GM12878 (cell line): ENCODE results near the gene HORMAD2. TPM values are rescaled to one million over a fixed set of nuclear protein-coding genes. Genes with fewer than 3 reads are reported as not detected.

ENCODE experiments used
- ATAC-seq: fragments of 200-7000 bp; cut with Tn5 transposase; 3 replicates; pipeline ENCODE4 v1.9.1; 2020; ENCODE audit warnings: mild to moderate bottlenecking, moderate library complexity
- BruUV-seq: library from RNA; stranded (reverse); fragments of 400-500 nt; replicated peaks from 2 replicates; lab custom pipeline; 2021; lab: Mats Ljungman, UMichigan
- CTCF ChIA-PET: fragments of 300-600 bp; sonication (Branson Sonifier 250); formaldehyde crosslinking; extraction: SDS; loops from one replicate; lab custom pipeline; 2021; ENCODE audit warnings: inconsistent platforms; lab: Yijun Ruan, JAX
- POLR2A ChIA-PET: fragments of 350-600 bp; formaldehyde crosslinking; extraction: SDS; loops from one replicate; lab custom pipeline; 2021; ENCODE audit warnings: inconsistent platforms; lab: Charles Lee
- RAD21 ChIA-PET: fragments of 300-600 bp; sonication (Branson Sonifier 250); formaldehyde crosslinking; loops from one replicate; lab custom pipeline; 2023; ENCODE audit warnings: antibody characterized with exemption; ENCODE audit not compliant: unreplicated experiment; lab: Charles Lee
- SMC1A ChIA-PET: fragments of 300-600 bp; sonication (Branson Sonifier 250); formaldehyde crosslinking; loops from one replicate; lab custom pipeline; 2023; ENCODE audit not compliant: unreplicated experiment, uncharacterized antibody; lab: Charles Lee
- DNase-seq: peaks from one replicate; pipeline ENCODE4 v3.0.0-alpha.2; 2011; ENCODE audit warnings: low read depth, low spot score
- FAIRE-seq: peaks from 3 replicates; lab custom pipeline; 2011; peaks lifted over from hg19 to GRCh38; lab: Jason Lieb, UNC
- H2AFZ ChIP-seq: 2 replicates; pipeline ENCODE4 v1.6.0; 2011; ENCODE audit warnings: low read depth, low read length, control low read depth; ENCODE audit not compliant: control insufficient read depth
- H3K27ac ChIP-seq: 2 replicates; pipeline ENCODE4 v1.5.1; 2011; ENCODE audit warnings: control low read depth; ENCODE audit not compliant: control insufficient read depth, insufficient read depth
- H3K27me3 ChIP-seq, 2 experiments: replicated peaks in 1 of 2; 2 replicates each; pipeline versions ENCODE4 v1.6.0 to v1.6.1; 2011; ENCODE audit warnings: low read length in 1 of 2; ENCODE audit not compliant: control insufficient read depth in 2 of 2, insufficient read depth in 2 of 2
- H3K36me3 ChIP-seq, 2 experiments: 2 replicates each; pipeline ENCODE4 v1.5.1; 2011; ENCODE audit warnings: low read length in 1 of 2; ENCODE audit not compliant: control insufficient read depth in 2 of 2, insufficient read depth in 2 of 2
- H3K4me1 ChIP-seq: 2 replicates; pipeline ENCODE4 v1.6.1; 2011; ENCODE audit warnings: mild to moderate bottlenecking, low read length, moderate library complexity, mixed read lengths; ENCODE audit not compliant: control insufficient read depth, insufficient read depth
- H3K4me2 ChIP-seq: 2 replicates; pipeline ENCODE4 v1.6.0; 2011; ENCODE audit warnings: control low read depth; ENCODE audit not compliant: control insufficient read depth, insufficient read depth
- H3K4me3 ChIP-seq: fragments of 200-600 bp; sonication (generic); 2 replicates; pipeline ENCODE4 v1.5.1; 2016
- H3K79me2 ChIP-seq: 2 replicates; pipeline ENCODE4 v1.6.0; 2011; ENCODE audit warnings: low read length; ENCODE audit not compliant: control insufficient read depth, insufficient read depth
- H3K9ac ChIP-seq: 2 replicates; pipeline ENCODE4 v1.8.0; 2011; ENCODE audit warnings: low read length, control low read depth, mixed read lengths; ENCODE audit not compliant: control insufficient read depth, insufficient read depth
- H3K9me3 ChIP-seq: replicated peaks from 3 replicates; pipeline ENCODE4 v1.5.1; 2011; ENCODE audit warnings: mild to moderate bottlenecking, low read length; ENCODE audit not compliant: control insufficient read depth, insufficient read depth
- H4K20me1 ChIP-seq: 2 replicates; pipeline ENCODE4 v1.6.0; 2011; ENCODE audit not compliant: control insufficient read depth, insufficient read depth
- BACH1 ChIP-seq: fragments of 450-650 bp; IDR thresholded peaks from 2 replicates; pipeline ENCODE4 v1.6.1; 2017; ENCODE audit warnings: mild to moderate bottlenecking, borderline replicate concordance
- CREB1 ChIP-seq: IDR thresholded peaks from 2 replicates; pipeline ENCODE4 v1.6.1; 2012; ENCODE audit warnings: low read depth, mild to moderate bottlenecking, inconsistent platforms
- FOXK2 ChIP-seq: fragments of 450-650 bp; IDR thresholded peaks from 2 replicates; pipeline ENCODE4 v1.6.1; 2017; ENCODE audit warnings: mild to moderate bottlenecking, moderate library complexity
- IRF3 ChIP-seq: fragments of 450-650 bp; IDR thresholded peaks from 2 replicates; pipeline ENCODE4 v1.6.1; 2014; ENCODE audit warnings: mild to moderate bottlenecking
- MYB ChIP-seq: fragments of 150-350 bp; IDR thresholded peaks from 2 replicates; pipeline ENCODE4 v1.6.1; 2014; ENCODE audit warnings: mild to moderate bottlenecking, low read depth, low read length, borderline replicate concordance
- RELB ChIP-seq: fragments of 450-650 bp; IDR thresholded peaks from 2 replicates; pipeline ENCODE4 v1.6.1; 2017; ENCODE audit warnings: low read depth, mild to moderate bottlenecking, moderate library complexity
- RUNX3 ChIP-seq: IDR thresholded peaks from 2 replicates; pipeline ENCODE4 v1.6.1; 2012; ENCODE audit warnings: low read length, inconsistent platforms
- SMAD1 ChIP-seq: fragments of 450-650 bp; IDR thresholded peaks from 2 replicates; pipeline ENCODE4 v1.6.1; 2018; ENCODE audit warnings: mild to moderate bottlenecking, low read depth; ENCODE audit not compliant: partially characterized antibody
- ZNF207 ChIP-seq: fragments of 450-650 bp; IDR thresholded peaks from 2 replicates; pipeline ENCODE4 v1.6.1; 2014; ENCODE audit warnings: antibody characterized with exemption, mild to moderate bottlenecking, borderline replicate concordance
- in situ Hi-C: fragments of 300-500 bp; cut with MboI; formaldehyde crosslinking; loops from 9 replicates; pipeline ENCODE4 v1.14.3; 2018; ENCODE audit warnings: mixed read lengths
- intact Hi-C: fragments of 100-400 bp; cut with micrococcal nuclease; formaldehyde crosslinking; loops from one replicate; pipeline ENCODE4 v1.14.2; 2022; ENCODE audit not compliant: unreplicated experiment
- polyA plus RNA-seq, 11 experiments: library from polyadenylated mRNA; depleted of rRNA in 4 of 11; unstranded in 6 of 11; stranded (reverse) in 5 of 11; fragments of >200 nt; fragmentation: Nextera tagmentation in 4 of 11; fragmentation: Illumina TruSeq in 1 of 11; extraction: Ambion mirVana in 4 of 11; extraction: Trizol in 1 of 11; gene quantifications; 1 replicate in 1 of 11; 2 replicates in 10 of 11; pipeline versions ENCODE4 v1.2.1 to v1.2.3, GENCODE V29; 2011 to 2016; ENCODE audit warnings: inconsistent platforms in 2 of 11, missing spikeins in 2 of 11, low read depth in 1 of 11
- total RNA-seq, 4 experiments: library from RNA; depleted of rRNA in 3 of 4; stranded (reverse); fragments of >200 nt in 3 of 4; fragmentation: Illumina TruSeq in 1 of 4; extraction: Trizol in 1 of 4; gene quantifications; 2 replicates each; pipeline versions ENCODE4 v1.2.1 to v1.2.3, GENCODE V29; 2013 to 2021

Gene HORMAD2
- total and polyA plus RNA-seq, 10 of the 15 experiments (the other 5 are each of a cell fraction or from before 2014, with no cell fraction given), result 0.07 to 0.13 TPM; not detected in 8

- H3K36me3 ChIP-seq, result no peaks in the 10 kb centered on the region
- ChIA-PET RAD21 (interaction anchor here (0.6 kb wide), 1 partner anchor 508 kb away, joined by 3 read pairs; no protein-coding TSS in a partner anchor), CTCF (interaction anchor here (0.6 to 1.3 kb wide), 3 partner anchors 8 to 790 kb away, joined by 3 to 4 read pairs (median 3); no protein-coding TSS in a partner anchor), SMC1A (interaction anchor here (0.6 to 1.7 kb wide), 8 partner anchors 10 to 460 kb away, joined by 3 to 6 read pairs (median 4); no protein-coding TSS in a partner anchor), POLR2A (interaction anchor here (0.7 to 1.2 kb wide), 3 partner anchors 9 to 83 kb away, joined by 3 read pairs; no protein-coding TSS in a partner anchor)
- no peak overlapping the region for H3K4me2 ChIP-seq
- no peak for TF ChIP-seq FOXK2
- H3K27ac ChIP-seq, result no peak overlapping the region
- in situ Hi-C loops (no loop called here), intact Hi-C loops (no loop called here)
- no peak overlapping the region for H3K4me3 ChIP-seq
- no peaks in the 10 kb centered on the region for H3K9me3 ChIP-seq
- no peaks in the 10 kb centered on the region for H3K4me1 ChIP-seq
- H3K27me3 ChIP-seq, result no peaks in the 10 kb centered on the region
- FAIRE-seq (no peak), ATAC-seq (no peak), DNase-seq (no peak)
- H3K79me2 ChIP-seq, result no peaks in the 10 kb centered on the region
- BruUV-seq, result no TSS peak
- H2AFZ ChIP-seq, result no peak overlapping the region
- H3K9ac ChIP-seq, result no peak overlapping the region
- H4K20me1 ChIP-seq, result no peaks in the 10 kb centered on the region
These were observed 105.3 kb downstream of the HORMAD2 start for GRCh38 chr22:30185549-30185948.

- CTCF ChIA-PET, result interaction anchor here (0.6 to 1.3 kb wide), 2 partner anchors 78 to 791 kb away, joined by 3 to 4 read pairs; no protein-coding TSS in a partner anchor
- Histone ChIP-seq H3K9me3 (no peaks in the 10 kb centered on the region), H3K4me2 (no peak overlapping the region), H4K20me1 (no peaks in the 10 kb centered on the region), H3K36me3 (no peaks in the 10 kb centered on the region), H3K4me1 (no peaks in the 10 kb centered on the region), H3K27ac (no peak overlapping the region), H3K4me3 (no peak overlapping the region), H2AFZ (no peak overlapping the region), H3K79me2 (no peaks in the 10 kb centered on the region), H3K27me3 (no peaks in the 10 kb centered on the region), H3K9ac (no peak overlapping the region)
- RAD21 ChIA-PET, result no interaction called here
- in situ Hi-C loops (no loop called here), intact Hi-C loops (no loop called here)
- no peak for FAIRE-seq
- SMC1A ChIA-PET, result interaction anchor here (0.6 to 1.7 kb wide), 6 partner anchors 10 to 461 kb away, joined by 3 to 6 read pairs (median 4); no protein-coding TSS in a partner anchor
- no TSS peak for BruUV-seq
- POLR2A ChIA-PET, result interaction anchor here (0.7 to 1.2 kb wide), 3 partner anchors 10 to 84 kb away, joined by 3 read pairs; no protein-coding TSS in a partner anchor
- TF ChIP-seq RUNX3 (no peak), SMAD1 (no peak), IRF3 (no peak), MYB (no peak), ZNF207 (no peak), BACH1 (no peak), RELB (no peak), CREB1 (no peak)
- ATAC-seq, result no peak
- DNase-seq, result no peak
These were observed 105.8 kb downstream of the HORMAD2 start for GRCh38 chr22:30186041-30186440.
